Suppressor macrophage treated with lipopolysaccharide for 4 hours (primary cell): ENCODE results near the gene MAZ.
"Not testable (repeated sequence)": the region's sequence is repeated elsewhere in the genome, so short reads cannot be mapped to it uniquely, and the experiment has no call there.

Source experiments
- DNase-seq: peaks from one replicate; pipeline ENCODE4 v3.0.0-alpha.2; 2020

MAZ gene

GRCh38 chr16:29825145-29826044 is 19.1 kb downstream of the MAZ start:
- DNase-seq: no peak

GRCh38 chr16:29826342-29826695 is 20.0 kb downstream of the MAZ start:
- no peak for DNase-seq

DNA sequence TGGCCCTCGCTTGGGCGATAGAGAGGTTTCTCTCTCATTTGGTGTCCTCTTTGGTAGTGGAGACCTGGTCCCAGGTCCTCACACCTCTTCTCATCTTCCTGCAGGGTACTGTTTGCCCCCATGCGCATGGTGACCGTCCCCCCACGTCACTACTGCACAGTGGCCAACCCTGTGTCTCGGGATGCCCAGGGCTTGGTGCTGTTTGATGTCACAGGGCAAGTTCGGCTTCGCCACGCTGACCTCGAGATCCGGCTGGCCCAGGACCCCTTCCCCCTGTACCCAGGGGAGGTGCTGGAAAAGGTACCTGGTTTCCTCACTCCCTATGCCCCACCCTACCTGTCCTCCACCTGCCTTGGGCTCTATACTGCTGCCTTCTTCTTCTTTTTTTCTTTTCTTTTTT is 24.4 kb downstream of the MAZ start:
- no peak for DNase-seq

GRCh38 chr16:29831490-29831889 is 25.2 kb downstream of the MAZ start:
- DNase-seq: no peak

DNA sequence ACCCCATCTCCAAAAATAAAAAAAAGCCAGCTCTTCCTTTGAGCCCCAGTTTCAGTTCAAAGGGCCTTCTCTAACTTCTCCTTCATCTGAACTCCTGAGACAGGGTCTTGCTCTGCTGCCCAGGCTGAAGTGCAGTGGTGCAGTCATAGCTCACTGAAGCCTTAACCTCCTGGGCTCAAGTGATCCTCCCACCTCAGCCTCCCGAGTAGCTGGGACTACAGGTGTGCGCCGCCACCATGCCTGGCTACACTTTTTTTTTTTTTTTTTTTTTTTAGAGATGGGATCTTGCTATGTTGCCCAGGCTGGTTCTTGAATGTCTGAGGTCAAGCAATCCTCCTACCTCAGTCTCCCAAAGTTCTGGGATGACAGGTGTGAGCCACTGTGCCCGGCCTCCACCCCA is 26.9 kb downstream of the MAZ start:
- not testable (repeated sequence) for DNase-seq

DNA sequence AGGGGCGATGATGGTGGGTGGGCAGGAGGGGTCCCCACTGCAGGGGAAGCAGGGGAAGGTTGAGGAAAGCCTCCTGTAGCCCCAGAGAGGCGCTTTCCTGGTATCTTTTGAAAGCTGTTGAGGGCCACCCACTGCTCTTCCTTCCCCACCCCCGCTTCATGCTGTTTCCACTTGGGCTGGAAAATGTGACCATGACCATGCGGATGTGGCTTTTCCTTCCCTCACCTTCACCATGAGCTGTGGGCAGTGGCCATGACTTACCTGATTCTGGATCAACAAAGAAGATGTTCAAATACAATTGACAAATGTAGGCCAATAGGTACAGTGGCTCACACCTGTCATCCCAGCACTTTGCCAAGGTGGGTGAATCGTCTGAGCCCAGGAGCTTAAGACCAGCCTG is 27.8 kb downstream of the MAZ start:
- DNase-seq: no peak

DNA sequence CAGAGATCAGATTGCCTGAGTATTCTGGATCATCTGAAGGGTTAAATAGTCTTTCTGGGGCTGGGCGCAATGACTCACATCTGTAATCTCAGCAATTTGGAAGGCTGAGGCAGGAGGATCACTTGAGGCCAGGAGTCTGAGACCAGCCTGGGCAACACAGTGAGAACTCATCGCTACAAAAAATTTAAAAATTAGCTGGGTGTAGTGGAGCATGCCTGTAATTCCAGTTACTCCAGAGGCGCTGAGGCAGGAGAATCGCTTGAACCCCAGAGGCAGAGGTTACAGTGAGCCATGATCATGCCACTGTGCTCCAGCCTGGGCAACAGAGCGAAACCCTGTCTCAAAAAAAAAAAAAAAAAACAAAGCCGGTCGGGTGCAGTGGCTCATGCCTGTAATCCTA is 29.6 kb downstream of the MAZ start:
- no peak for DNase-seq

DNA sequence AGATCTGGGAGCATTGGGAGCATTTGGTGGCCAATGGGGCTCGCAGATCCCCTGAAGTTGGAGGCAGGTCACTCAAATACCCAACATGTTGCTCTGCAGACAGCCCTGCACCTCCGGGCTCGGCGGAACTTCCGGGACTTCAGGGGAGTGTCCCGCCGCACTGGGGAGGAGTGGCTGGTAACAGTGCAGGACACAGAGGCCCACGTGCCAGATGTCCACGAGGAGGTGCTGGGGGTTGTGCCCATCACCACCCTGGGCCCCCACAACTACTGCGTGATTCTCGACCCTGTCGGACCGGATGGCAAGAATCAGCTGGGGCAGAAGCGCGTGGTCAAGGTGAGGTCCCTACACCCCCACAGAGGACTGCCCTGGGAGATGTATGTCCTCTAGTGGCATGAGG is 30.3 kb downstream of the MAZ start:
- DNase-seq: no peak

GRCh38 chr16:29837841-29838240 is 31.5 kb downstream of the MAZ start:
- no peak for DNase-seq

DNA sequence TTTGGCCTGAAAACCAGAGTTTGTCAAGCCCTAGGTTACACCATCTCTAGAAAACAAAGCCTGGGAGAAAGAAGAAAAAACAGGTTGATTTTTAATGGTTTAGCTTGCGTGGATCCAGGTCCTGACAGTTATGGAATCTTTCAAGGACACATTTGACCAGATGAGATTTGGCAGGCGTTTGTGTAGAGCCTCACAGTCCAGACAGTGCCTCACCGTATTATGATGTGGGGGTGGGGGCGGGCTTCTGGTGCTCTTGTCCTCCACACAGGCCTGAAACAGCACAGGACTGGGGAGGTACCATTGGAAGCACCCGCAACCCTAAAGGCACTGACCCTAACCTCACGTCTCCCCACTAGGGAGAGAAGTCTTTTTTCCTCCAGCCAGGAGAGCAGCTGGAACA is 33.5 kb downstream of the MAZ start:
- no peak for DNase-seq

DNA sequence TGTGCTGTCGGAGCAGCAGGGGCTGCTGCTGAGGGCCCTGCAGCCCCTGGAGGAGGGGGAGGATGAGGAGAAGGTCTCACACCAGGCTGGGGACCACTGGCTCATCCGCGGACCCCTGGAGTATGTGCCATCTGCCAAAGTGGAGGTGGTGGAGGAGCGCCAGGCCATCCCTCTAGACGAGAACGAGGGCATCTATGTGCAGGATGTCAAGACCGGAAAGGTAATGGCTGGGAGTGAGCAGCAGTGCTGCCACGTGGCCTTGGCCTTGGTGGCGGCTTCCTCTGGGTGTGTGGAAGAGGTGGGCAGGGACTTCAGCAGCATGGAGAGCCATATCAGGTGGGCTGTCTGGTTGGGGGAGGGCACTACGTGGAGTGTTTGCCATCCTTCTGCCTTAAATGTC is 33.9 kb downstream of the MAZ start:
- DNase-seq: no peak

DNA sequence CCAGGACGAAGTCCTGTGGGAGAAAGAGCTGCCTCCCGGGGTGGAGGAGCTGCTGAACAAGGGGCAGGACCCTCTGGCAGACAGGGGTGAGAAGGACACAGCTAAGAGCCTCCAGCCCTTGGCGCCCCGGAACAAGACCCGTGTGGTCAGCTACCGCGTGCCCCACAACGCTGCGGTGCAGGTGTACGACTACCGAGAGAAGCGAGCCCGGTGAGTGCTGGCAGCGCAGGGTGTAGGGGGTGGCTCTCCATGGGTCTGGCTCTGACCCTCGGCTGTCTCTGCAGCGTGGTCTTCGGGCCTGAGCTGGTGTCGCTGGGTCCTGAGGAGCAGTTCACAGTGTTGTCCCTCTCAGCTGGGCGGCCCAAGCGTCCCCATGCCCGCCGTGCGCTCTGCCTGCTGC is 35.3 kb downstream of the MAZ start:
- DNase-seq: no peak

DNA sequence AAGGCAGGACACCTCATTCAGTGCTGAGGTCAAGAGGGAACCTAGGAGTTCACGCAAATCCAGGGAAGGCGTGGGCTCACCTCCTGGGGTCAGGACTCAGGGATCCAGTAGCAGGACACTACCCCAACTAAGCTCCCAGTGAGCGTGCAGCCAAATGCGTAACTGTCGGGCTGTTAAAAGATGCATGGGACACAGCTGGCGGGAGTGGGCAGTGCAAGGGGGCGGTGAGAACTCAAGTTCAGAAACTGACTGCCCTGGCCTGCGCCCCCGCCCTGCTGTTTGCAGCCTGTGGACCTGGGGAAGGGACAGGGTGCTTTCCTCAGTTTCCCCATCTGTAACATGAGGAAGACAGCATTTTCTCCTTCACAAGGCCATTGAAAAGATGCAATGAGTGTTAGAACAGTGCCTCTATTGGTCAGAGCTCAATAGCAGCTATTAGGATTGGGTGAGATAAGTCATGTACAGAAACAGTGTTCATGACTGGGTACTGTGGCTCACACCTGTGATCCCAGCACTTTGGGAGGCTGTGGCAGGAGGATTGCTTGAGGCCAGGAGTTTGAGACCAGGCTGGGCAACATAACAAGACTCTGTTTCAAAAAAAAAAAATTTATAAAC is 36.5 kb downstream of the MAZ start:
- DNase-seq: no peak

DNA sequence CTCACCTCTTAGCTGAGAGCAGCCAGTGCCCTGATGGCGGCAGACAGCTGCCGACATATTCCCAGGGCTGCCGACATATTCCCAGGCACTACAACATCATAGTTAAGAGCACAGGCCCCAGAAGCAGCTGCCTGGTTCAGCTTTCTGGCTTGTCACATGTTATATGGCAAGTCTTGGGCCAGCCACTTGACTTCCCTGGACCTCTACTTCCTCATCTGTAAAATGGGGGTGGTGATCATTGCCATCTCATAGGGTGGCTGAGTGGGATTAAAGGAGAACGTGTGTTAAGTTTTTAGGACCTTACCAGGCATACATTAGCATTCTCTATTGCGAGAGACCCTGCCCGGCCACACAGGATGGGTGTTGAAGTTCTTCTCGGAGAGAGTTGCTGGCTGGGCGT is 37.6 kb downstream of the MAZ start:
- no peak for DNase-seq

DNA sequence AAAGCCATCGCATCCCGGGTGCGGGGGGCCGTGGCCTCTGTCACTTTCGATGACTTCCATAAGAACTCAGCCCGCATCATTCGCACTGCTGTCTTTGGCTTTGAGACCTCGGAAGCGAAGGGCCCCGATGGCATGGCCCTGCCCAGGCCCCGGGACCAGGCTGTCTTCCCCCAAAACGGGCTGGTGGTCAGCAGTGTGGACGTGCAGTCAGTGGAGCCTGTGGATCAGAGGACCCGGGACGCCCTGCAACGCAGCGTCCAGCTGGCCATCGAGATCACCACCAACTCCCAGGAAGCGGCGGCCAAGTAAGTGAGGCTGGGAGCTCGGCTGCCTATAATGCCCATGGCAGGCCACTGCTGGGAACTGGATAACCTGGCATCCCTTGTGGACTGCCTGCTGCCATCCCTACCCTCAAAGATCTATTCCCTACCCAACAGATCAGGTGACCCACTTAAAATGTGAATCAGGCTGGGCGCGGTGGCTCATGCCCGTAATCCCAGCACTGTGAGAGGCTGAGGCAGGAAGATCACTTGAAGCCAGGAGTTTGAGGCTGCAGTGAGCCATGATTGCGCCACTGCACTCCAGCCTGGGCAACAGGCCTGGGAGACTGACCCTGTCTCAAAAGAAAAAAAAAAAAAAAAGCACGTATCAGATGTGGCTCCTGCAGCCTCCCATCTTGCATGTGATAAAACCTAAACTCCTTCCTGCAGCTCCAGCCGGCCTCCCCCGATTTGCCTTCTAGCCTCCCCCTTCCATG is 38.4 kb downstream of the MAZ start:
- no peak for DNase-seq

DNA sequence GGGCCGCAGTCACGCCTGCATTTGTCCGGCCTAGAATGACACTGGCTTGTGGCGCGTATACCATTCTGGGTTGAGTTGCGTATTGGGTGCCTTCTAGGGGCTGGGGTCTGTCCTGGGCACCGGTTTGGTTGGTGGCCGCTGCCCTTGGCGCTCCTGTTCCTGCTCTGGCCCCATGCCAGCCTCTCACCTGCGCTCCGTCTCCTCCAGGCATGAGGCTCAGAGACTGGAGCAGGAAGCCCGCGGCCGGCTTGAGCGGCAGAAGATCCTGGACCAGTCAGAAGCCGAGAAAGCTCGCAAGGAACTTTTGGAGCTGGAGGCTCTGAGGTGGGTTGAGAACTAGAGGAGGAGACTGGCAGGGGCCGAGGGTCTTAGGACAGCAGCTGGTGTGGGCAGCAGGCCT is 39.3 kb downstream of the MAZ start:
- DNase-seq: no peak

DNA sequence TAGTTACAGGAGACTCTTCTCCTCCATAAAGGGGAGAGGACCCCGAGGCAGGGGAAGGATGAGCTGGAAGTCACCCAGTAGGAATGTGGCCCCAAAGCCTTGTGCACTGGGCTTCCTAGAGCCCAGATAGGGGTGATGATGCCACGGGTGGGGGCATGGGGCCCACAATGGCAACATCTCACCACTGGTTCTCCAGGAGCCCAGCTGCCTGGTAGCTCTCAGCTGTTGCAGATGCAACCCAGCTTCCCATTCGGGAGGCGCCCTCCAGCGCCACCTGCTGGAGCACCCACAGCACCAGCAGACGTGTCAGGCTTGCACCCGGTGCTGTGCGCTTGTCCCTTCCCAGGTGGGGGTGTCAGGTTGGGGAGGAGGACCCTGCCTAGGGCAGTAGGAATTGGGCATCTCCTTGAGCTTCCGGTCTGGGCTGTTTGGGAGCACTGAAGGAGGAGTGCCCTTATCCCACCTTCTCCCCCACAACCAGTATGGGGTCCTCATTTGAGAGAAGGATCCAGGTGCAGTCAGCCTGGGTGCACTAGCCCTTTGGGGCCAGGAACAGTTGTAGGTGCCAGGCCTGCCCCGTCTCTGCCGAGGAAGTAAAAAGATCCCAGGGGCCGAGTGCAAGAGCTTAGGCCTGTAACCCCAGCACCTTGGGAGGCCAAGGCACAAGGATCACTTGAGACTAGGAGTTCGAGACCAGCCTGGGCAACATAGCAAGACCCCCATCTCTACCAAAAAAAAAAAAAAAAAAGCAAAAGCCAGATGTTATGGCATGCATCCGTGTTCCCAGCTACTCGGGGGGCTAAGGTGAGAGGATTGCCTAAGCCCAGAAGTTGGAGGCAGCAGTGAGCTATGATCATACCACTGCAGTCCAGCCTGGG is 42.3 kb downstream of the MAZ start:
- peak; percentile 82 for DNase-seq

GRCh38 chr16:29849505-29849904 is 43.2 kb downstream of the MAZ start:
- DNase-seq: no peak

- no peak for DNase-seq
Measured at GRCh38 chr16:29850998-29851397, 44.7 kb downstream of the MAZ start.

GRCh38 chr16:29852654-29853053 is 46.3 kb downstream of the MAZ start:
- peak; percentile 34 for DNase-seq

- no peak for DNase-seq
Measured at GRCh38 chr16:29854520-29855100, 48.3 kb downstream of the MAZ start.

DNA sequence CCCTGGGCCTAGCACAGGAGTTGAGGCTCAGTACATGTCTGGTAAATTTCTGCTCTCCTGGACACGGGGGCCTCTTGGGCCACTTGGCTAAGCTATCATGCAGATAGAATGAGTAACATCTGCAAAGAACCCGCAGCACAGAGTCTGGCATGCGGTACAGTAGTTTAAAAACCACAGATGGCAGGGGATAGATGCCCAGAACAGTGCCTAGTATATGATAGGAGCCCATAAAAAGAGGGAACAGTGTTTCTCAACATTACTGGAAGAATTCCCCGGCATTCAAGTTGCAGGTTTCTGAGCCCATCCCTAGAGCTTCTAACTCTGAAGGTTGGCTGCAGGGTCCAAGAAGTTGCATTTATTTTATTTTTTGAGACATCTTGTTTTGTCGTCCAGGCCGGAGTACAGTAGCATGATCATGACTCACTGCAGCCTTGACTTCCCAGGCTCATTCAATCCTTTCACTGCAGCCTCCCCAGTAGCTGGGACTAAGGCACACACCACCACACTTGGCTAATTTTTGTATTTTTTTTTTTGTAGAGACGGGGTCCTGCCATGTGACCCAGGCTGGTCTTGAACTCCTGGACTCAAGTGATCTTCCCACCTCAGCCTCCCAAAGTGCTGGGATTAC is 50.9 kb downstream of the MAZ start:
- no peak for DNase-seq
